H1 (cell line): ENCODE results near the gene ACOT12. TPM values are rescaled to one million over a fixed set of nuclear protein-coding genes. Genes with fewer than 3 reads are reported as not detected.

Experiments
- CTCF ChIA-PET: fragments of 300-600 bp; sonication (Branson Sonifier 250); formaldehyde crosslinking; loops from one replicate; lab custom pipeline; 2021; ENCODE audit not compliant: partially characterized antibody; lab: Charles Lee
- POLR2A ChIA-PET: fragments of 300-600 bp; sonication (Branson Sonifier 250); formaldehyde crosslinking; loops from one replicate; lab custom pipeline; 2021; ENCODE audit warnings: inconsistent platforms; ENCODE audit not compliant: partially characterized antibody; lab: Charles Lee
- DNase-seq, 2 experiments: peaks; one replicate each; pipeline versions ENCODE4 v3.0.0 to v3.0.0-alpha.2; 2010 to 2022; ENCODE audit warnings: low spot score in 2 of 2, low read depth in 1 of 2, mixed read lengths in 1 of 2
- FAIRE-seq: peaks from 2 replicates; lab custom pipeline; 2011; peaks lifted over from hg19 to GRCh38; lab: Jason Lieb, UNC
- H2AFZ ChIP-seq: 2 replicates; pipeline ENCODE4 v1.8.1; 2012; ENCODE audit warnings: low read length, inconsistent platforms
- H2AK5ac ChIP-seq: 2 replicates; pipeline ENCODE4 v1.6.1; 2013; ENCODE audit warnings: low read depth, low read length
- H2BK120ac ChIP-seq: replicated peaks from 2 replicates; pipeline ENCODE3; 2013; ENCODE audit warnings: low read depth, low read length, inconsistent platforms
- H2BK12ac ChIP-seq: 2 replicates; pipeline ENCODE4 v1.6.1; 2013; ENCODE audit warnings: low read depth, low read length
- H2BK15ac ChIP-seq: 2 replicates; pipeline ENCODE4 v1.6.1; 2013; ENCODE audit warnings: low read length
- H2BK20ac ChIP-seq: 2 replicates; pipeline ENCODE4 v1.6.1; 2013; ENCODE audit warnings: low read length
- H2BK5ac ChIP-seq: 2 replicates; pipeline ENCODE4 v1.6.1; 2013; ENCODE audit warnings: low read depth, low read length
- H3K14ac ChIP-seq: 2 replicates; pipeline ENCODE4 v1.6.1; 2013; ENCODE audit warnings: inconsistent platforms; ENCODE audit not compliant: insufficient read length
- H3K18ac ChIP-seq: 2 replicates; pipeline ENCODE4 v1.6.1; 2013; ENCODE audit warnings: low read length; ENCODE audit errors: extremely low read depth
- H3K23ac ChIP-seq: 2 replicates; pipeline ENCODE4 v1.6.1; 2013; ENCODE audit warnings: inconsistent platforms; ENCODE audit not compliant: insufficient read length
- H3K23me2 ChIP-seq: 2 replicates; pipeline ENCODE4 v1.6.1; 2013; ENCODE audit warnings: low read depth, low read length
- H3K27ac ChIP-seq: 2 replicates; pipeline ENCODE4 v1.6.1; 2011; ENCODE audit warnings: low read depth, low read length, inconsistent platforms
- H3K27me3 ChIP-seq, 4 experiments: replicated peaks in 1 of 4; 1 replicate in 1 of 4; 2 replicates in 3 of 4; pipeline versions ENCODE4 v1.6.1 to v1.8.1; 2011 to 2013; ENCODE audit warnings: low read length in 3 of 4, mild to moderate bottlenecking in 3 of 4, inconsistent platforms in 2 of 4, mixed read lengths in 2 of 4, moderate library complexity in 1 of 4; ENCODE audit not compliant: control insufficient read depth in 3 of 4, insufficient read depth in 3 of 4; ENCODE audit errors: extremely low read depth in 1 of 4
- H3K36me3 ChIP-seq, 4 experiments: 2 replicates each; pipeline versions ENCODE4 v1.6.1 to v1.8.1; 2011 to 2013; ENCODE audit warnings: mild to moderate bottlenecking in 4 of 4, low read length in 3 of 4, moderate library complexity in 2 of 4, control low read depth in 1 of 4, inconsistent platforms in 1 of 4; ENCODE audit not compliant: insufficient read depth in 4 of 4, control insufficient read depth in 2 of 4
- H3K4ac ChIP-seq: replicated peaks from 2 replicates; pipeline ENCODE3; 2013; ENCODE audit warnings: low read length, low read depth, mixed read lengths, inconsistent platforms; ENCODE audit not compliant: insufficient read length
- H3K4me1 ChIP-seq, 4 experiments: replicated peaks in 1 of 4; 1 replicate in 1 of 4; 2 replicates in 3 of 4; pipeline versions ENCODE4 v1.6.1 to v1.8.1; 2011 to 2013; ENCODE audit warnings: low read length in 3 of 4, inconsistent platforms in 2 of 4, mixed read lengths in 1 of 4; ENCODE audit not compliant: insufficient read depth in 4 of 4, control insufficient read depth in 3 of 4
- H3K4me2 ChIP-seq, 2 experiments: 2 replicates each; pipeline versions ENCODE4 v1.6.1 to v1.8.1; 2011 to 2013; ENCODE audit warnings: low read depth in 2 of 2, low read length in 2 of 2, control low read depth in 1 of 2, inconsistent platforms in 1 of 2, mild to moderate bottlenecking in 1 of 2; ENCODE audit not compliant: insufficient read depth in 1 of 2
- H3K4me3 ChIP-seq, 4 experiments: fragments of 200-600, 300-600 bp in 1 of 4; sonication (generic), shearing (Covaris generic), sonication (Bioruptor Twin) in 1 of 4; 2 replicates each; pipeline versions ENCODE4 v1.5.1 to v1.8.1; 2011 to 2016; ENCODE audit warnings: low read length in 4 of 4, low read depth in 3 of 4, control low read depth in 2 of 4, inconsistent platforms in 2 of 4, mild to moderate bottlenecking in 2 of 4, mixed read lengths in 1 of 4, moderate library complexity in 1 of 4; ENCODE audit not compliant: insufficient read depth in 2 of 4; ENCODE audit errors: extremely low read depth in 1 of 4
- H3K56ac ChIP-seq: replicated peaks from 2 replicates; pipeline ENCODE3; 2013; ENCODE audit warnings: low read depth, mild to moderate bottlenecking, mixed read lengths, low read length, inconsistent platforms; ENCODE audit not compliant: insufficient read length
- H3K79me1 ChIP-seq: 2 replicates; pipeline ENCODE4 v1.6.1; 2013; ENCODE audit warnings: low read depth, low read length, control low read depth
- H3K79me2 ChIP-seq, 2 experiments: 2 replicates each; pipeline versions ENCODE4 v1.6.1 to v1.8.1; 2012 to 2013; ENCODE audit warnings: low read length in 2 of 2, mild to moderate bottlenecking in 2 of 2, inconsistent platforms in 1 of 2; ENCODE audit not compliant: insufficient read depth in 2 of 2, control insufficient read depth in 1 of 2
- H3K9ac ChIP-seq, 4 experiments: replicated peaks in 1 of 4; 1 replicate in 1 of 4; 2 replicates in 3 of 4; pipeline versions ENCODE4 v1.6.1 to v1.8.1; 2011 to 2013; ENCODE audit warnings: low read depth in 3 of 4, low read length in 3 of 4, control low read depth in 2 of 4, mild to moderate bottlenecking in 2 of 4, moderate library complexity in 2 of 4, inconsistent platforms in 1 of 4; ENCODE audit errors: extremely low read depth in 1 of 4
- H3K9me3 ChIP-seq, 2 experiments: 2 replicates each; pipeline versions ENCODE4 v1.6.1 to v1.8.1; 2012 to 2013; ENCODE audit warnings: mild to moderate bottlenecking in 2 of 2, moderate library complexity in 2 of 2, control low read depth in 1 of 2, inconsistent platforms in 1 of 2, low read depth in 1 of 2, low read length in 1 of 2, mixed read lengths in 1 of 2; ENCODE audit not compliant: insufficient read depth in 2 of 2
- H4K20me1 ChIP-seq, 2 experiments: replicated peaks in 1 of 2; 2 replicates each; pipeline versions ENCODE3 to v1.8.1; 2011 to 2013; ENCODE audit warnings: inconsistent platforms in 2 of 2, low read length in 2 of 2, mild to moderate bottlenecking in 1 of 2; ENCODE audit not compliant: insufficient read depth in 2 of 2, control insufficient read depth in 1 of 2
- H4K5ac ChIP-seq: 2 replicates; pipeline ENCODE4 v1.6.1; 2013; ENCODE audit warnings: low read length, low read depth, mixed read lengths, inconsistent platforms; ENCODE audit not compliant: insufficient read length
- H4K8ac ChIP-seq: 2 replicates; pipeline ENCODE4 v1.8.0; 2013; ENCODE audit warnings: mild to moderate bottlenecking, moderate library complexity, low read length, inconsistent platforms; ENCODE audit not compliant: insufficient read depth; ENCODE audit errors: extremely low read depth
- H4K91ac ChIP-seq: replicated peaks from 2 replicates; pipeline ENCODE3; 2013; ENCODE audit warnings: low read length, mixed read lengths, inconsistent platforms; ENCODE audit not compliant: insufficient read length
- CBX5 ChIP-seq: fragments of 300-800, 300-1000 bp; sonication (generic); IDR thresholded peaks from 2 replicates; pipeline ENCODE4 v1.7.1; 2016; ENCODE audit warnings: antibody characterized with exemption, low read length, low read depth
- CEBPB ChIP-seq: IDR thresholded peaks from 2 replicates; pipeline ENCODE4 v1.6.1; 2012; ENCODE audit warnings: low read depth, low read length
- RAD21 ChIP-seq, 2 experiments: IDR thresholded peaks in 1 of 2; conservative IDR thresholded peaks in 1 of 2; 2 replicates each; pipeline ENCODE4 v1.6.1; 2011; ENCODE audit warnings: low read depth in 2 of 2, low read length in 2 of 2, improper control_type of control experiment in 1 of 2, inconsistent platforms in 1 of 2, mild to moderate bottlenecking in 1 of 2, moderate library complexity in 1 of 2
- TAF7 ChIP-seq: optimal IDR thresholded peaks from 2 replicates; pipeline ENCODE3; 2011; ENCODE audit warnings: low read depth, mild to moderate bottlenecking, inconsistent platforms, low read length, moderate library complexity, borderline replicate concordance
- TCF12 ChIP-seq: IDR thresholded peaks from 2 replicates; pipeline ENCODE4 v1.6.1; 2011; ENCODE audit warnings: low read depth, mild to moderate bottlenecking, low read length
- USF2 ChIP-seq: IDR thresholded peaks from 2 replicates; pipeline ENCODE4 v1.6.1; 2011; ENCODE audit warnings: low read length, improper control_type of control experiment
- ZNF274 ChIP-seq: IDR thresholded peaks from 2 replicates; pipeline ENCODE4 v1.7.0; 2012; ENCODE audit warnings: low read length, borderline replicate concordance; ENCODE audit errors: extremely low read depth
- polyA plus RNA-seq, 7 experiments: library from polyadenylated mRNA; depleted of rRNA in 3 of 7; stranded (reverse) in 5 of 7; unstranded in 2 of 7; fragments of >200 nt in 5 of 7; fragments of 200-250 nt in 2 of 7; gene quantifications; 1 replicate in 5 of 7; 2 replicates in 1 of 7; 4 replicates in 1 of 7; pipeline versions ENCODE4 v1.2.1 to v1.2.3, GENCODE V29; 2011 to 2013; ENCODE audit warnings: missing spikeins in 2 of 7, mixed read lengths in 2 of 7
- total RNA-seq: library from RNA; stranded (reverse); fragmentation: NEBNext Ultra II Directional; extraction: Animal tissue kit (Norgen Biotek cat#: 25700); gene quantifications from 2 replicates; pipeline ENCODE4 v1.2.1, GENCODE V29; 2021

The ACOT12 gene
- total and polyA plus RNA-seq, 2 of the 8 experiments (the other 6 are each of a cell fraction or from before 2014, with no cell fraction given): 0.29 TPM; not detected in 1

GRCh38 chr5:81370912-81371311, 23.0 kb downstream of the ACOT12 start:
- Histone ChIP-seq H2AFZ (no peak overlapping the region), H3K9ac (no peak overlapping the region), H3K4me3 (no peak overlapping the region), H3K4ac (no peak overlapping the region), H3K4me2 (no peak overlapping the region), H3K56ac (no peak overlapping the region), H2BK15ac (no peak overlapping the region), H3K79me2 (no peaks in the 10 kb centered on the region), H2BK5ac (no peak overlapping the region), H4K20me1 (no peaks in the 10 kb centered on the region), H3K14ac (no peak overlapping the region), H4K8ac (no peak overlapping the region), H3K9me3 (no peaks in the 10 kb centered on the region), H4K5ac (no peak overlapping the region), H3K27me3 (no peaks in the 10 kb centered on the region), H2BK12ac (no peak overlapping the region), H3K23ac (no peak overlapping the region), H3K79me1 (no peaks in the 10 kb centered on the region), H2BK120ac (no peak overlapping the region), H2AK5ac (no peak overlapping the region), H3K36me3 (no peaks in the 10 kb centered on the region), H2BK20ac (no peak overlapping the region), H3K18ac (no peak overlapping the region), H3K4me1 (no peaks in the 10 kb centered on the region), H3K27ac (no peak overlapping the region), H3K23me2 (no peaks in the 10 kb centered on the region), H4K91ac (no peak overlapping the region)
- DNase-seq (no peak), FAIRE-seq (no peak)
- ChIA-PET CTCF (interaction anchor here (0.6 to 0.9 kb wide), 2 partner anchors 9 to 23 kb away, joined by 3 to 4 read pairs; partner anchors contain the start of gene ACOT12), POLR2A (no interaction called here)
- TF ChIP-seq RAD21 (IDR thresholded peaks at IDR 0.05 in 1 of 2, conservative IDR thresholded peaks at IDR 0.05 in 1 of 2; ENCODE audit: low read depth in 2 of 2, low read length in 2 of 2) (no peak), ZNF274 (no peak), CEBPB (no peak), TCF12 (no peak), USF2 (no peak), CBX5 (no peak), TAF7 (no peak)
